ENCODE measurements around the gene GTF2H1.
"Not testable (repeated sequence)": the region's sequence is repeated elsewhere in the genome, so short reads cannot be mapped to it uniquely, and the experiment has no call there.

Gene GTF2H1

GRCh38 chr11:18394928-18395734, 72.8 kb downstream of the GTF2H1 start:
- peaks cover 48% of the 10 kb centered on the region for H3K36me3 ChIP-seq (ENCODE audit: low read depth)
- no peaks in the 10 kb centered on the region for H3K9me3 ChIP-seq (ENCODE audit: severe bottlenecking)
- no peak for DNase-seq (ENCODE audit: low spot score)
- no peaks in the 10 kb centered on the region for H3K27me3 ChIP-seq (ENCODE audit: insufficient read depth, poor library complexity, severe bottlenecking)
- peak overlapping the region; percentile 75 for H3K4me3 ChIP-seq (ENCODE audit: severe bottlenecking)
- H3K27ac ChIP-seq (ENCODE audit: poor library complexity, severe bottlenecking), result peak overlapping the region; percentile 96
- peaks cover 16% of the 10 kb centered on the region for H3K4me1 ChIP-seq (ENCODE audit: insufficient read depth, poor library complexity, severe bottlenecking)
- TF ChIP-seq CTCF (IDR thresholded peaks at IDR 0.05; ENCODE audit: poor library complexity, severe bottlenecking), result no peak
- no peak for ATAC-seq (ENCODE audit: low read depth)

- Histone ChIP-seq H3K27me3 (ENCODE audit: insufficient read depth, poor library complexity, severe bottlenecking) (no peaks in the 10 kb centered on the region), H3K4me3 (ENCODE audit: severe bottlenecking) (peak overlapping the region; percentile 75), H3K27ac (ENCODE audit: poor library complexity, severe bottlenecking) (peak overlapping the region; percentile 96), H3K4me1 (ENCODE audit: insufficient read depth, poor library complexity, severe bottlenecking) (peaks cover 16% of the 10 kb centered on the region), H3K36me3 (ENCODE audit: low read depth) (peaks cover 56% of the 10 kb centered on the region), H3K9me3 (ENCODE audit: severe bottlenecking) (no peaks in the 10 kb centered on the region)
- ATAC-seq (ENCODE audit: low read depth), result peak; percentile 81
- DNase-seq (ENCODE audit: low spot score), result peak; percentile 99
- TF ChIP-seq CTCF (IDR thresholded peaks at IDR 0.05; ENCODE audit: poor library complexity, severe bottlenecking), result no peak
Observed at GRCh38 chr11:18395735-18396504, 73.6 kb downstream of the GTF2H1 start.

- Histone ChIP-seq H3K4me3 (ENCODE audit: severe bottlenecking) (no peak overlapping the region), H3K27me3 (ENCODE audit: insufficient read depth, poor library complexity, severe bottlenecking) (no peaks in the 10 kb centered on the region), H3K9me3 (ENCODE audit: severe bottlenecking) (no peaks in the 10 kb centered on the region), H3K4me1 (ENCODE audit: insufficient read depth, poor library complexity, severe bottlenecking) (peaks cover 22% of the 10 kb centered on the region), H3K36me3 (ENCODE audit: low read depth) (peaks cover 76% of the 10 kb centered on the region), H3K27ac (ENCODE audit: poor library complexity, severe bottlenecking) (peak overlapping the region; percentile 96)
- ATAC-seq (ENCODE audit: low read depth) (no peak), DNase-seq (ENCODE audit: low spot score) (no peak)
- no peak for TF ChIP-seq CTCF (IDR thresholded peaks at IDR 0.05; ENCODE audit: poor library complexity, severe bottlenecking)
Observed at GRCh38 chr11:18397921-18398320, 75.6 kb downstream of the GTF2H1 start.

GRCh38 chr11:18401077-18401476, 78.7 kb downstream of the GTF2H1 start:
- not testable (repeated sequence) for H3K4me3 ChIP-seq (ENCODE audit: severe bottlenecking); H3K27me3 ChIP-seq (ENCODE audit: insufficient read depth, poor library complexity, severe bottlenecking); H3K9me3 ChIP-seq (ENCODE audit: severe bottlenecking); DNase-seq (ENCODE audit: low spot score); ATAC-seq (ENCODE audit: low read depth)
- peaks cover 30% of the 10 kb centered on the region for H3K4me1 ChIP-seq (ENCODE audit: insufficient read depth, poor library complexity, severe bottlenecking)
- H3K36me3 ChIP-seq (ENCODE audit: low read depth), result peaks cover 97% of the 10 kb centered on the region
- H3K27ac ChIP-seq (ENCODE audit: poor library complexity, severe bottlenecking), result peak overlapping the region; percentile 96

DNA sequence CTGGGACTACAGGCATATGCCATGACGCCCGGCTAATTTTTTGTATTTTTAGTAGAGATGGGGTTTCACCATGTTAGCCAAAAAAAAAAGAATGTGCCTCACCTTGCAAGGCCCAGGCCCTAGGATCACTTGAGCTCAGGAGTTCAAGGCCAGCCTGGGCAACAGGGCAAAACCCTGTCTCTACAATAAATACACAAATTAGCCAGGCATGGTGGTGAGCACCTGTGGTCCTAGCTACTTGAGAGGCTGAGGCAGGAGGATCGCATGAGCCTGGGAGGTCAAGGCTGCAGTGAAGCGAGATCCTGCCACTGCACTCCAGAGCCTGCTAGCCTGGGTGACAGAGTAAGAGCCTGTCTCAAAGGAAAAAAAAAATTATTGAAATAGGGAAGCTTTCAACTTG, 81.7 kb downstream of the GTF2H1 start:
- no peak for TF ChIP-seq CTCF (IDR thresholded peaks at IDR 0.05; ENCODE audit: poor library complexity, severe bottlenecking)
- Histone ChIP-seq H3K4me1 (ENCODE audit: insufficient read depth, poor library complexity, severe bottlenecking) (peaks cover 34% of the 10 kb centered on the region), H3K4me3 (ENCODE audit: severe bottlenecking) (no peak overlapping the region), H3K9me3 (ENCODE audit: severe bottlenecking) (no peaks in the 10 kb centered on the region), H3K27ac (ENCODE audit: poor library complexity, severe bottlenecking) (peak overlapping the region; percentile 96), H3K27me3 (ENCODE audit: insufficient read depth, poor library complexity, severe bottlenecking) (no peaks in the 10 kb centered on the region), H3K36me3 (ENCODE audit: low read depth) (peaks cover 98% of the 10 kb centered on the region)
- ATAC-seq (ENCODE audit: low read depth) (no peak), DNase-seq (ENCODE audit: low spot score) (no peak)

- not testable (repeated sequence) for H3K4me3 ChIP-seq (ENCODE audit: severe bottlenecking); H3K27me3 ChIP-seq (ENCODE audit: insufficient read depth, poor library complexity, severe bottlenecking); H3K9me3 ChIP-seq (ENCODE audit: severe bottlenecking)
- peaks cover 34% of the 10 kb centered on the region for H3K4me1 ChIP-seq (ENCODE audit: insufficient read depth, poor library complexity, severe bottlenecking)
- peak overlapping the region; percentile 96 for H3K27ac ChIP-seq (ENCODE audit: poor library complexity, severe bottlenecking)
- peaks cover 64% of the 10 kb centered on the region for H3K36me3 ChIP-seq (ENCODE audit: low read depth)
- ATAC-seq (ENCODE audit: low read depth) (peak; percentile 77), DNase-seq (ENCODE audit: low spot score) (peak; percentile 71)
Observed at GRCh38 chr11:18407400-18407799, 85.0 kb downstream of the GTF2H1 start.

All from RWPE2 (cell line).